ENCODE measurements around the gene FCN3.
"Not testable (repeated sequence)": the region's sequence is repeated elsewhere in the genome, so short reads cannot be mapped to it uniquely, and the experiment has no call there.

Gene FCN3

GRCh38 chr1:27398405-27399149 lies 24.0 kb upstream of the FCN3 start:
- no peak for DNase-seq

DNA sequence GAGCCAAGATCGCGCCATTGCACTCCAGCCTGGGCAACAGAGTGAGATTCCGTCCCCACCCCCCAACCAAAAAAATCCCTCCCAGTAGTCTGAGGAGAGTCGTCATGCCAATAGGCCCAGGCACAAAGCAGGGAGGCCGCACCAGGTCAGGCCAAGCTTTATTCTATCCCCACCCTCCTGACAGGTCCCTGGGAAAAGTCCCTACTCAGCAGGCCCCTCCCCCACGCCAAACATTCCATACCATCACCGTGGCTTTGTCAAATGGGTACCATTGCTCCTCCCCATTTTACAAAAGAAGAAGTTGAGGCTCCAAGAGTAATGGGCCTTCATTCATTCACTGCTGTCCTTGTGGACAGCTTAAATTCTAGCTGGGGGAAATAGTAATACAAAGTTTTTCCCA lies 23.1 kb upstream of the FCN3 start:
- DNase-seq, result no peak

DNA sequence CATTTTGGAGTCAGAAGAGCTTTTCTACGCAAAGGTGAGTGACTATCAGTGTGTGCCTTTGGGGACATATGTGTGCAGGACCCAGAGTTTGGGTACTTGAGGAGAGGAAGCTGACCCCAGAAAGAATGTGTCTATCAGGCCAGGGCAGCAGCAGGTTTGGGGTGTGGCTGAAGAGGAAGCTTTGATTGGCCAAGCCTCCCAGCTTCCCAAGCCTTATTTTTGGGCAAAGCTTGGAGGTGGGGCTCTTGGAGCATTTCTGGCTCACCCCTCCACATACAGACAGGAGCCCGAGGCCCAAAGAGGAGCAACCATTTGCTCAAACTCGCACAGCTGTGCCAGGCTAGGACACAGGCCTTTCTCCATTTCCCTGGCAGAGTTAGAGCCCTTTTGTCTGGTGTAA lies 22.5 kb upstream of the FCN3 start:
- DNase-seq, result no peak

- DNase-seq, result no peak
Measured at GRCh38 chr1:27395441-27396195, 21.0 kb upstream of the FCN3 start.

DNA sequence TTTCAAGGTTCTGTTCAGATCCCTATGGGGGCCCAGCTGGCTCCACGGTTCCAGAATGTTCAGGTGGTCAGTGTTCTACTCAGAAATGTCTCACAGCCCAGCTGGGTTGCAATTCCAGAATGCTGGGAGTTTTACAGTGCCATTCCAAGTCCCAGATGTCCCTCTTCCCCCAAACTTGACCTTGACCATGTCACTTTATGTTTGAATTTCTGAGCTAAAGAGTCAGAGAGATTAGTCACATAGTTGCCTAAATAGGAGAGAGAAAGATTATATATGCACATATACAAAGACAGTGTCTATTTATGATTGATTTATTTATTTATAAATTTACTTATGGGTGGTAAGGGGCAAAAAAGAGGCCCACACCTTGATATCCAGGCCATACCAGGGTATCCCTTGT lies 20.3 kb upstream of the FCN3 start:
- no peak for DNase-seq

GRCh38 chr1:27394282-27394658 lies 19.6 kb upstream of the FCN3 start:
- DNase-seq, result no peak

DNA sequence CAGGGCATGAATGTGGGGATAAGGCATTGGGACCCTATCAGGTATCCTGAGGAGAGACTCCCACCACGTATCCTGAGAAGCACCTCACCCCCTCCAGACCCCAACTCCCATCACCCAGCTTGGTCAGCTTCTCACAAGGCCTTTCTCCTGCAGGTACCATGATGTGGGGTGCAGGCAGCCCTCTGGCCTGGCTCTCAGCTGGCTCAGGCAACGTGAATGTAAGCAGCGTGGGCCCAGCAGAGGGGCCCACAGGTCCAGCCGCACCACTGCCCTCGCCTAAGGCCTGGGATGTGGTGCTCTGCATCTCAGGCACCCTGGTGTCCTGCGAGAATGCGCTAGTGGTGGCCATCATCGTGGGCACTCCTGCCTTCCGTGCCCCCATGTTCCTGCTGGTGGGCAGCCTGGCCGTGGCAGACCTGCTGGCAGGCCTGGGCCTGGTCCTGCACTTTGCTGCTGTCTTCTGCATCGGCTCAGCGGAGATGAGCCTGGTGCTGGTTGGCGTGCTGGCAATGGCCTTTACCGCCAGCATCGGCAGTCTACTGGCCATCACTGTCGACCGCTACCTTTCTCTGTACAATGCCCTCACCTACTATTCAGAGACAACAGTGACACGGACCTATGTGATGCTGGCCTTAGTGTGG lies 19.1 kb upstream of the FCN3 start:
- DNase-seq, result no peak

- no peak for DNase-seq
Measured at GRCh38 chr1:27392778-27393635, 18.4 kb upstream of the FCN3 start.

- peak; percentile 90 for DNase-seq
Measured at GRCh38 chr1:27392096-27392777, 17.6 kb upstream of the FCN3 start, which contains the start of gene GPR3. Gene GPR3, plus strand, starts transcription at chr1:27392622. Its CDS starts 1,177 bp downstream, at chr1:27393799.

- DNase-seq, result no peak
Measured at GRCh38 chr1:27391511-27392095, 17.0 kb upstream of the FCN3 start.

DNA sequence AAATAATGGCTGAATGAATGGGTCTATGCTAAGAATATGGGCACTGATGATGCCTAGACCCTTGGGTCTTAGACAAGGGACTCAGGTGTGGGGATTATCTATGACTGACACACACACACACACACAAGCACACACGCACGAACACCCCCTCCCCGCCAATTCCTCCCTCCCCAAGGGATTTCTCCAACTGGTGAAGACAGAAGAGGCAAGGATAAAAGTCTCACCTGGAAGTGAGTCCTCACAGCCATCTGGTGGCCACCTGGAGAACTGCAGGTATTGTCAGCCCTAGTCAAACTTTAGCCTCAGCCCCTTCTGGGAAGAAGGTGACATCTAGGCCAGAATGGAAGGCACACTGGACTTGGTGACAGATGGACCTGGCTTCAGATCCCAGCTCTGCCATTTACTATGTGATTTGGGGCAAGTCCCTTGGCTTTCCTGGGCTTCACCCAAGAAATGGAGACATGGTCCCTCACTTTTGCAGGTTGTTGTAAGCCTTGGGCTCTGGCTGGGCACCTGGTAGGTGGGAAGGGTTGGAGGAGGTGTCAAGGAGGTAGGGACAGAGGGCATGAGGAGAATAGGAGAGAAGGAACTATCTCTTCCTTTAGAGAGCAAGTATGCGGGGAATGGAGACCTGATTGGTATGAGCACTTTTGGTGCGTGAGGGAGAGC lies 13.8 kb upstream of the FCN3 start:
- DNase-seq, result no peak

DNA sequence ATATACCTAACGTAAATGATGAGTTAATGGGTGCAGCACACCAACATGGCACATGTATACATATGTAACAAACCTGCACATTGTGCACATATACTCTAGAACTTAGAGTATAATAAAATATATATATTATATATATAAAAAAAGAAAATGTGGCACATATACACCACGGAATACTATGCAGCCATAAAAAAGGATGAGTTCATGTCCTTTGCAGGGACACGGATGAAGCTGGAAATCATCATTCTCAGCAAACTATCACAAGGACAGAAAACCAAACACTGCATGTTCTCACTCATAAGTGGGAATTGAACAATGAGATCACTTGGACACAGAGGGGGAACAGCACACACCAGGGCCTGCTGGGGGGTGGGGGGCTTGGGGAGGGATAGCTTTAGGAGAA lies 10.2 kb upstream of the FCN3 start:
- DNase-seq, result not testable (repeated sequence)

DNA sequence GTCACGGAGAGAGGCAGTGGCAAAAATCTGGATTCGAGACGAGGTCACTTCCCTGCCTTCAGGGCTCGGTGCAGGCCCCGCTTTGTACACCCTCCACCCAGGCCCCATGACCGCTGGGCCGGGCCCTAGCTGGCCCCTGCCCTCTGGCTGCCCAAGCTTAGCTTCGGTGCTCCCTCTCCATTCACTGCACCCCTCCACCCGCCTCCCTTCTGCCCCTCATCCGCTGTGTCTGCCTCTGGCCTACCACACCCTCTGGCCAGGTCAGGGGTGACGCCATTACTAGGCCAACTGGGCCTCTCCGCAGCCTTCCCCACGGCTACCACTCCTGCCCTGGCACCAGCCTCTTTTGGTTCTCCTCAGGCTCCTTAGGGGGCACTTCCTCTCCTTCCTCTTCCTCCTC lies 9.0 kb upstream of the FCN3 start:
- no peak for DNase-seq

DNA sequence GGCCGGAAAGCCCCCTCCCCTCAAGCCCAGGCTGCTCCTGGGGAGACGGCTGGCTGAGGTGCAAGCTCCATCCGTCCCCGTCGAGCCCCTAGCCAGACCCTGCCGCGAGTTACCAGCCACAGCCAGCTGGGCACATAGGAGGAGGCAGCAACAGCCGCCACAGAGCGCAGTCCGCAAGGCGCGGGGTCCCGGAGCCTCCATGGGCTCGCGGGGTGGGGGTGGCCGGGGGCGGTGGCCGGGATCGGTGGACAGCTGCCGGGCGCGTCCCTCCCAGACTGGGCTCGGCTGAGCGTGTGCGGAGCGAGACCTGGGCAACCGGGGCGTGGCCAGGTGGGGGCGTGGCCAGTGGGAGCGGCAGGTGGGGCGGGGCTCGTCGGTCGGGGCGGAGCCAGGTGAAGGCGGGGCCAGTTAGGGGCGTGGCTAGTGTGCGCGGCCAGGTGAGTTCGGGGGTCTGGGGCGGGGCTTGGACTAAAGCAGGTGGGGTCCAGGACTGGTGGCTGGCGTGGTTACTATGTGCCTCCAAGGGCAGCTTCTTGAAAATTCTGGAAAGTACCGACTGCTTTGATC lies 8.5 kb upstream of the FCN3 start, which contains the start of gene CD164L2:
TSS of gene CD164L2 (minus strand) at position 295 of the 567 bp plus-strand sequence. CDS start at position 201, 94 bp downstream.
- DNase-seq, result no peak

DNA sequence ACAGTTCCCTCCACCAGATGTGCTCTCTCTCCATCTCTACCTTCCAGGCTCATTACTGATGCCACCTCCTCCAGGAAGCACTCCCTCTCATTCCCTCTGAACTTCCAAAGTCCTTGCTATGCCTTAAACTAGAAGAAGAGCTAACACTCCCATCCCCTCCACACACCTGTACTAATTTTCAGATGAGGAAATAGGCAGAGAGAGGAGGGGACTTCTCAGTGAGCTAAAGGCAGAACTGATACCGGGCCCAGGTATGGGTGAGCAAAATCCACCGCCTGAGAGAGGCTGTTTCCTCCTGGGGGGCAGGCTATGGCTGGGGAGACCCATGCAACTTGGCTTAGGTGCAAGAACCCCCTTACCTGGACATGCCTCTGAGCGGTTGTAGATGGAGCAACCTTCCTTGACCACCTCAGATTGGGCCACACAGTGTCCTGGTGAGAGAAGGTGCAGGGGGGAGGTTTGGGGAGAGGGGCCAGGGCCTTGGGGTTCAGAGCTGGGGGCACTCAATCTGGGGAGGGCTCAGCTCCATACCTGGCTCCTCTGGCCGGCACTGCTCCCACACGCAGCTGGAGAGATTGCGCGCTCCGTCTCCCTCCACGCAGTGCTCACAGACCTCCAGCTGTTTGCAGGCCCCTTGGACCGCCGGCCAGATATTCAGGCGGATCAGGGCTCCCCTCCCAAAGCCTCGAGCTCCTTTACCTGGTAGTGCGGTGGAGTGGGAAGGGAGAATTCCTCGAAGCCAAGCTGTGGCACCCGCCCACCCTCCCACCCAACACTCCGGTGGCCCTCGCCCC lies 7.5 kb upstream of the FCN3 start:
- no peak for DNase-seq

DNA sequence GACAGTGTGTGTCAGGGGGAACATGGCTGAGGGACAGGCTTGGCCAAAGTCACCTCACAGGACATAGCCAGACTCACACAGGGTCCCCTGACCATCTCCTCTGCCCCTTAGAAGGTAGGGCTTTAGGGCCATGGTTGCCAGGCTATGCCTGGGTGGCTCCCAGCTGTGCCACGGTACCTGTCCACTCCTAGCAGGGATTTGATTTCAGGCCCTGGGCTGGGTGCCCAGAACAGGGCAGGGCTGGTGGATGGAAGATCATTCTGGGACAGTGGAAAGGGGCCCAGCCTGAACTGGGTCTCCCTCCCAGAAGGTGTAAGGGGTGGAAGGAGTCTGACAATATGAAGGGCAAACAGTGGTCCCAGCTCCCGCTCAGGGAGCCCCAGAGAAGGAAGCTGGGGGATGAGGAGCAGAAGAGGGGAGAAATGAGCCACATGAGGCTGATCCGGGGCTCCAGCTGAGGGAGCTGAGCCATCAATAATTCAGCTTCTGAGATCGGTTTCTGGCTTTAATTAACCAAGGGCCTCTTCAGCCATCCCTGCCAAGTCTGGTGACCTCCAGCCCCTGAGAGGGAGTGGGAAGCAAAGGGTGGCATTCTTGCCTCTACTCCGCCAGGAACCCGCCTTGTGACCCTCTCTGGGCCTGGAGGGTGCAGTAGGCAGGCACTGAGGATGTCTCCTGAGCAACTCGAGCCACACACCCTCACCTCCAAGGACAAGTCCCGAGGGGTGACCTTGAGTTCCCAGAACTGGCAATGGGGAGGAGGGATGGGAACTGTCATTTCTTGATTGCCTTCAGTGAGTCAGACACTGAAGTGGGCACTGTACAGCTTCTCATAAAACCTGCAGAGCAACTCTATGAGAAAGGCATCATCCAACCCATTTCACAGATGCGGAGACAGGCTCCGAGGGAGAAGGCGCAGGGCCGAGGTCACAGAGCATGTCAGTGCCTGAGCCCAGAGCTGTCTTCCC lies 6.4 kb upstream of the FCN3 start:
- no peak for DNase-seq

- DNase-seq, result no peak
Measured at GRCh38 chr1:27380224-27380623, 5.6 kb upstream of the FCN3 start.

- DNase-seq, result no peak
Measured at GRCh38 chr1:27379564-27380122, 5.0 kb upstream of the FCN3 start.
